ENCODE data around the gene GPR160. TPM values are rescaled to one million over a fixed set of nuclear protein-coding genes. Genes with fewer than 3 reads are reported as not detected.

The GPR160 gene
- total and polyA plus RNA-seq, 10 of the 15 experiments (the other 5 are each of a cell fraction or from before 2014, with no cell fraction given) = 1.2 to 57.7 (median 30.9) TPM

DNA sequence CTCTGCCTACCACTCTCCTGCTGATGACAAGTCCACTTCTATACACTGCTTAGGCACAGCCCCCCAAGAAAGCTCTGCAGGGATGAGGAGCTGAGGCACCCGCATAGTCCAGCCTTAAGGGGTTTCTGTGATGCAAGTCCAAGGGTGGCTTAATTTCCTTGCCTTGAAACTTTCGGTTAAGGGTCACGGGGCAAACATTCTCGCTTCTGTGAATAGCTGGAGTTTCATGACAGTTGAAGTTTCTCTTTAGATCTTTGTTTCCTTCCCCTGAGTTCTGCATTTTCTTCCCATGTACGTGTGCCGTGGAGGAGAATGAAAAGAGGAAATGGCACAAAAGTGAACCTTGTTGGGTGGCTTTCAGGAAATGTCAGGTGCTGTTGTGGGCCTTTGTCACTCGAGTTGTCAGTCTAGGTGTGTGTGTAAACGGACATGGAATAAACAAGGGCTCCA is 7.0 kb downstream of the GPR160 start (continued):
- TF ChIP-seq POLR2AphosphoS5 (IDR thresholded peaks at IDR 0.05; ENCODE audit: low read length) (no peak; the same call in 1 of the 2 replicates), HDGF (IDR thresholded peaks at IDR 0.05) (no peak), YBX1 (IDR thresholded peaks at IDR 0.05) (no peak), SMAD1 (IDR thresholded peaks at IDR 0.05; ENCODE audit: low read depth, partially characterized antibody) (no peak), GABPA (IDR thresholded peaks at IDR 0.05; ENCODE audit: low read depth) (no peak), POU2F2 (IDR thresholded peaks at IDR 0.05; ENCODE audit: borderline replicate concordance, low read depth, low read length) (no peak), SUPT20H (IDR thresholded peaks at IDR 0.05; ENCODE audit: borderline replicate concordance, control insufficient read depth, low read depth, low read length) (no peak), BRCA1 (IDR thresholded peaks at IDR 0.05; ENCODE audit: low read depth, low read length) (no peak), EZH2 (IDR thresholded peaks at IDR 0.05; ENCODE audit: borderline replicate concordance, control insufficient read depth, low read depth, low read length) (no peak), TCF12 (IDR thresholded peaks at IDR 0.05; ENCODE audit: low read depth, low read length) (peak; percentile 76; the same call in 1 of the 2 replicates), CREB1 (IDR thresholded peaks at IDR 0.05; ENCODE audit: low read depth) (peak; percentile 63), IKZF1 (conservative IDR thresholded peaks at IDR 0.05) (peak; percentile 92), JUNB (IDR thresholded peaks at IDR 0.05) (peak; percentile 47), TCF3 (IDR thresholded peaks at IDR 0.05; ENCODE audit: borderline replicate concordance, insufficient read depth, low read depth, low read length) (peak; percentile 78; the same call in 1 of the 2 replicates), SIN3A (IDR thresholded peaks at IDR 0.05; ENCODE audit: low read depth, low read length) (no peak), LARP7 (IDR thresholded peaks at IDR 0.05) (no peak), NFYA (IDR thresholded peaks at IDR 0.05; ENCODE audit: borderline replicate concordance, low read depth, low read length) (no peak), POLR2A (IDR thresholded peaks at IDR 0.05; ENCODE audit: low read depth, low read length) (peak; percentile 60; the same call in 1 of the 2 replicates), SUZ12 (IDR thresholded peaks at IDR 0.05; ENCODE audit: unreplicated experiment) (no peak), JUND (IDR thresholded peaks at IDR 0.05; ENCODE audit: low read depth, low read length) (no peak), ETV6 (conservative IDR thresholded peaks at IDR 0.05 in 1 of 2, IDR thresholded peaks at IDR 0.05 in 1 of 2; ENCODE audit: borderline replicate concordance in 1 of 2, low read depth in 1 of 2) (peak in 1 of 2 experiments; percentile 95; a peak in 2 of 4 replicates), ZNF622 (IDR thresholded peaks at IDR 0.05) (no peak), MEF2A (IDR thresholded peaks at IDR 0.05; ENCODE audit: insufficient read depth, low read depth, low read length) (peak; percentile 79)
- TF ChIP-seq, protein P1, sequence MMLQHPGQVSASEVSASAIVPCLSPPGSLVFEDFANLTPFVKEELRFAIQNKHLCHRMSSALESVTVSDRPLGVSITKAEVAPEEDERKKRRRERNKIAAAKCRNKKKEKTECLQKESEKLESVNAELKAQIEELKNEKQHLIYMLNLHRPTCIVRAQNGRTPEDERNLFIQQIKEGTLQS (IDR thresholded peaks at IDR 0.05; ENCODE audit: borderline replicate concordance, extremely low read depth, low read depth, low read length) = no peak
- TF ChIP-seq, protein P2, sequence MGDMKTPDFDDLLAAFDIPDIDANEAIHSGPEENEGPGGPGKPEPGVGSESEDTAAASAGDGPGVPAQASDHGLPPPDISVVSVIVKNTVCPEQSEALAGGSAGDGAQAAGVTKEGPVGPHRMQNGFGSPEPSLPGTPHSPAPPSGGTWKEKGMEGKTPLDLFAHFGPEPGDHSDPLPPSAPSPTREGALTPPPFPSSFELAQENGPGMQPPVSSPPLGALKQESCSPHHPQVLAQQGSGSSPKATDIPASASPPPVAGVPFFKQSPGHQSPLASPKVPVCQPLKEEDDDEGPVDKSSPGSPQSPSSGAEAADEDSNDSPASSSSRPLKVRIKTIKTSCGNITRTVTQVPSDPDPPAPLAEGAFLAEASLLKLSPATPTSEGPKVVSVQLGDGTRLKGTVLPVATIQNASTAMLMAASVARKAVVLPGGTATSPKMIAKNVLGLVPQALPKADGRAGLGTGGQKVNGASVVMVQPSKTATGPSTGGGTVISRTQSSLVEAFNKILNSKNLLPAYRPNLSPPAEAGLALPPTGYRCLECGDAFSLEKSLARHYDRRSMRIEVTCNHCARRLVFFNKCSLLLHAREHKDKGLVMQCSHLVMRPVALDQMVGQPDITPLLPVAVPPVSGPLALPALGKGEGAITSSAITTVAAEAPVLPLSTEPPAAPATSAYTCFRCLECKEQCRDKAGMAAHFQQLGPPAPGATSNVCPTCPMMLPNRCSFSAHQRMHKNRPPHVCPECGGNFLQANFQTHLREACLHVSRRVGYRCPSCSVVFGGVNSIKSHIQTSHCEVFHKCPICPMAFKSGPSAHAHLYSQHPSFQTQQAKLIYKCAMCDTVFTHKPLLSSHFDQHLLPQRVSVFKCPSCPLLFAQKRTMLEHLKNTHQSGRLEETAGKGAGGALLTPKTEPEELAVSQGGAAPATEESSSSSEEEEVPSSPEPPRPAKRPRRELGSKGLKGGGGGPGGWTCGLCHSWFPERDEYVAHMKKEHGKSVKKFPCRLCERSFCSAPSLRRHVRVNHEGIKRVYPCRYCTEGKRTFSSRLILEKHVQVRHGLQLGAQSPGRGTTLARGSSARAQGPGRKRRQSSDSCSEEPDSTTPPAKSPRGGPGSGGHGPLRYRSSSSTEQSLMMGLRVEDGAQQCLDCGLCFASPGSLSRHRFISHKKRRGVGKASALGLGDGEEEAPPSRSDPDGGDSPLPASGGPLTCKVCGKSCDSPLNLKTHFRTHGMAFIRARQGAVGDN (IDR thresholded peaks at IDR 0.05) = no peak
- TF ChIP-seq, protein P3, sequence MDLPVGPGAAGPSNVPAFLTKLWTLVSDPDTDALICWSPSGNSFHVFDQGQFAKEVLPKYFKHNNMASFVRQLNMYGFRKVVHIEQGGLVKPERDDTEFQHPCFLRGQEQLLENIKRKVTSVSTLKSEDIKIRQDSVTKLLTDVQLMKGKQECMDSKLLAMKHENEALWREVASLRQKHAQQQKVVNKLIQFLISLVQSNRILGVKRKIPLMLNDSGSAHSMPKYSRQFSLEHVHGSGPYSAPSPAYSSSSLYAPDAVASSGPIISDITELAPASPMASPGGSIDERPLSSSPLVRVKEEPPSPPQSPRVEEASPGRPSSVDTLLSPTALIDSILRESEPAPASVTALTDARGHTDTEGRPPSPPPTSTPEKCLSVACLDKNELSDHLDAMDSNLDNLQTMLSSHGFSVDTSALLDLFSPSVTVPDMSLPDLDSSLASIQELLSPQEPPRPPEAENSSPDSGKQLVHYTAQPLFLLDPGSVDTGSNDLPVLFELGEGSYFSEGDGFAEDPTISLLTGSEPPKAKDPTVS (IDR thresholded peaks at IDR 0.05; ENCODE audit: low read depth, low read length) = no peak
